ENCODE results near the gene KCNS3. TPM values are rescaled to one million over a fixed set of nuclear protein-coding genes. Genes with fewer than 3 reads are reported as not detected.

KCNS3 gene
- polyA plus RNA-seq, 1 of the 3 experiments (the other 2 are of a cell fraction) = 0.07 TPM

GRCh38 chr2:17936599-17936998, 58.1 kb downstream of the KCNS3 start:
- no peaks in the 10 kb centered on the region for H3F3A ChIP-seq (replicated peaks; ENCODE audit: insufficient read depth)
- no peak overlapping the region for H3K4me3 ChIP-seq (ENCODE audit: low read depth in 2 of 2, low read length in 1 of 2)
- no peak overlapping the region for H3K4me2 ChIP-seq
- no peaks in the 10 kb centered on the region for H3K27me3 ChIP-seq (ENCODE audit: insufficient read depth)
- DNase-seq = no peak
- H4K20me1 ChIP-seq (ENCODE audit: insufficient read depth) = no peaks in the 10 kb centered on the region
- H3K4me1 ChIP-seq (ENCODE audit: control insufficient read depth in 1 of 2, insufficient read depth in 2 of 2, low read depth in 1 of 2, low read length in 1 of 2) = no peaks in the 10 kb centered on the region
- H3K27ac ChIP-seq (ENCODE audit: low read depth in 2 of 2, low read length in 1 of 2) = no peak overlapping the region
- no peaks in the 10 kb centered on the region for H3K9me3 ChIP-seq
- H3K36me3 ChIP-seq (replicated peaks in 1 of 2; ENCODE audit: control insufficient read depth in 1 of 2, insufficient read depth in 2 of 2, low read length in 1 of 2) = no peaks in the 10 kb centered on the region
- no peak overlapping the region for H2AFZ ChIP-seq (ENCODE audit: low read depth)
- H3K9me2 ChIP-seq = no peaks in the 10 kb centered on the region
- no peak overlapping the region for H3K9ac ChIP-seq
- CTCF ChIA-PET = no interaction called here
- no peak for TF ChIP-seq NFIC (IDR thresholded peaks at IDR 0.05; ENCODE audit: borderline replicate concordance)
- WGBS (ENCODE audit: low lambda C conversion rate) = 4% methylated on average over 1 of the region's 1 CpG
- no peaks in the 10 kb centered on the region for H3K79me2 ChIP-seq (ENCODE audit: insufficient read depth)
- POLR2A ChIA-PET = no interaction called here

- WGBS (ENCODE audit: low lambda C conversion rate) = 3% methylated on average over 2 of the region's 2 CpGs
- CTCF ChIA-PET = interaction anchor here (0.9 kb wide), 1 partner anchor 209 kb away, joined by 3 read pairs; no protein-coding TSS in a partner anchor
Observed at GRCh38 chr2:17940091-17940630, 61.7 kb downstream of the KCNS3 start.

More at GRCh38 chr2:17940091-17940630, 61.7 kb downstream of the KCNS3 start:
- H3K36me3 ChIP-seq (replicated peaks in 1 of 2; ENCODE audit: control insufficient read depth in 1 of 2, insufficient read depth in 2 of 2, low read length in 1 of 2) = no peaks in the 10 kb centered on the region
- TF ChIP-seq FOXJ3 (CRISPR knock-in tag; IDR thresholded peaks at IDR 0.05) (no peak), CTCF (IDR thresholded peaks at IDR 0.05) (no peak), MAX (IDR thresholded peaks at IDR 0.05; ENCODE audit: low read depth) (no peak), RXRA (IDR thresholded peaks at IDR 0.05; ENCODE audit: borderline replicate concordance, low read depth) (no peak), MEF2A (IDR thresholded peaks at IDR 0.05; ENCODE audit: borderline replicate concordance, low read depth) (no peak), EZH2phosphoT487 (IDR thresholded peaks at IDR 0.05; ENCODE audit: borderline replicate concordance, low read depth) (no peak), RAD21 (IDR thresholded peaks at IDR 0.05; ENCODE audit: low read length) (no peak), NRF1 (IDR thresholded peaks at IDR 0.05; ENCODE audit: low read depth, low read length) (no peak), FOXM1 (IDR thresholded peaks at IDR 0.05; ENCODE audit: low read depth) (no peak), SMC3 (IDR thresholded peaks at IDR 0.05; ENCODE audit: low read depth, low read length) (no peak)
- H3K4me1 ChIP-seq (ENCODE audit: control insufficient read depth in 1 of 2, insufficient read depth in 2 of 2, low read depth in 1 of 2, low read length in 1 of 2) = no peaks in the 10 kb centered on the region
- no peak overlapping the region for H3K4me3 ChIP-seq (ENCODE audit: low read depth in 2 of 2, low read length in 1 of 2)
- no peaks in the 10 kb centered on the region for H4K20me1 ChIP-seq (ENCODE audit: insufficient read depth)
- no peaks in the 10 kb centered on the region for H3K9me3 ChIP-seq
- H3K27me3 ChIP-seq (ENCODE audit: insufficient read depth) = no peaks in the 10 kb centered on the region
- DNase-seq = no peak
- no peak overlapping the region for H2AFZ ChIP-seq (ENCODE audit: low read depth)
- H3K27ac ChIP-seq (ENCODE audit: low read depth in 2 of 2, low read length in 1 of 2) = no peak overlapping the region
- H3K9ac ChIP-seq = no peak overlapping the region
- H3K9me2 ChIP-seq = no peaks in the 10 kb centered on the region
- POLR2A ChIA-PET = no interaction called here
- H3F3A ChIP-seq (replicated peaks; ENCODE audit: insufficient read depth) = no peaks in the 10 kb centered on the region
- H3K4me2 ChIP-seq = no peak overlapping the region
- no peaks in the 10 kb centered on the region for H3K79me2 ChIP-seq (ENCODE audit: insufficient read depth)
